Gastrocnemius medialis (tissue), 4 donors: Measurements from ENCODE around the gene CCDC107. TPM values are rescaled to one million over a fixed set of nuclear protein-coding genes. Genes with fewer than 3 reads are reported as not detected.
A peak's percentile ranks its signal among the peaks of the same experiment; 100 is the strongest.

ENCODE experiments used
- ATAC-seq, 2 donors: fragments of 150-250 bp; one replicate each; pipeline ENCODE4 v1.9.1; 2016
- DNase-seq, 2 donors: peaks; one replicate each; pipeline ENCODE4 v3.0.0-alpha.2; 2019
- H3K27ac ChIP-seq, 4 donors: fragments of 200-600 bp; sonication (generic); 1 replicate in 1 of 4; 2 replicates in 3 of 4; pipeline ENCODE4 v1.5.1; 2016 to 2018; ENCODE audit warnings: mild to moderate bottlenecking in 2 of 4, moderate library complexity in 1 of 4
- H3K27me3 ChIP-seq, 3 donors: fragments of 200-600 bp; sonication (generic) in 2 of 3; 1 replicate in 1 of 3; 2 replicates in 2 of 3; pipeline versions ENCODE4 v1.5.1 to v1.6.0; 2016 to 2019; ENCODE audit warnings: mild to moderate bottlenecking in 1 of 3, moderate library complexity in 1 of 3
- H3K36me3 ChIP-seq, 2 donors: fragments of 200-600 bp; sonication (generic) in 1 of 2; one replicate each; pipeline ENCODE4 v1.5.1; 2017 to 2018
- H3K4me1 ChIP-seq, 2 donors: fragments of 200-600 bp; sonication (generic) in 1 of 2; one replicate each; pipeline ENCODE4 v1.5.1; 2016 to 2017; ENCODE audit warnings: mild to moderate bottlenecking in 2 of 2
- H3K4me3 ChIP-seq, 4 donors: fragments of 200-600 bp; sonication (generic) in 3 of 4; 1 replicate in 1 of 4; 2 replicates in 3 of 4; pipeline ENCODE4 v1.5.1; 2016 to 2019; ENCODE audit warnings: mild to moderate bottlenecking in 2 of 4
- H3K9me3 ChIP-seq, 3 donors: fragments of 200-600 bp; sonication (generic) in 2 of 3; 1 replicate in 1 of 3; 2 replicates in 2 of 3; pipeline ENCODE4 v1.5.1; 2016 to 2019
- POLR2A ChIP-seq, 2 donors: fragments of 450-650 bp; IDR thresholded peaks; one replicate each; pipeline ENCODE4 v1.6.1; 2017; ENCODE audit warnings: antibody characterized with exemption in 2 of 2, mild to moderate bottlenecking in 2 of 2, moderate library complexity in 2 of 2
- in situ Hi-C, 4 donors: fragments of 200-750 bp; cut with MboI; loops; one replicate each; pipeline versions ENCODE4 v1.15.0 to v1.8.0; 2017; ENCODE audit warnings: low sequenced_read_pairs in 4 of 4
- intact Hi-C: fragments of 100-400 bp; cut with DNase I; formaldehyde crosslinking; loops from one replicate; pipeline ENCODE4 v1.15.1; 2023; ENCODE audit warnings: low total_unique reads
- total RNA-seq, 4 donors: library from RNA; depleted of rRNA; stranded (reverse); fragments of >200 nt; gene quantifications; one replicate each; pipeline versions ENCODE4 v1.1.0 to v1.2.3, GENCODE V29; 2016
- TF ChIP-seq, protein P1 (sequence below), 5 experiments: fragments of 450-650 bp in 3 of 5; fragments of 200-600 bp in 2 of 5; sonication (generic) in 2 of 5; IDR thresholded peaks in 4 of 5; conservative IDR thresholded peaks in 1 of 5; 1 replicate in 4 of 5; 2 replicates in 1 of 5; pipeline ENCODE4 v1.5.1; 2016 to 2019; ENCODE audit warnings: antibody characterized with exemption in 5 of 5, mild to moderate bottlenecking in 3 of 5, moderate library complexity in 3 of 5

The CCDC107 gene
- total RNA-seq, 4 donors from 2014 or later = 21.9 to 45.3 (median 31.5) TPM

DNA sequence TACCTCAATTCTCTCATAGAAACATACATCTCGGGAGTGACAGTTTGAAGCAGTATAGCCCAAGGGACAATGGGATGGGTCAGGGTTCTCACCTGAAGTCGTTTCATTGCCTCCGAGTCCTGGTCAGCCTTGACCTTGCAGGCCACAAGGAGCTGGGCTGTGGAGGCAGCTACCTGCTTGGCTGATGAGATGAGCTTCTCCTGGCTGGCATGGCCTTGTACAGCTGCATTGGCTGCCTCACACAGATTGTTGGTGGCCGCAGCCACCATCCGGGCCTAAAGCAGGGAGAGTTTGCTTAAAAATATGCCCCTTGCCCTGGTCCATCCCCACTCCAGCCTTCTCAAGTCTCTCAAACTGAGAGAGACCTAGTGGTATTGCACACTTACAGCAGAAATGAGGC, 40.1 kb downstream of the CCDC107 start:
- H3K36me3 ChIP-seq = peaks cover 6 to 65% of the 10 kb centered on the region in 2 donors
- no peak for DNase-seq
- no peaks in the 10 kb centered on the region for H3K27me3 ChIP-seq
- peak overlapping the region in 1 of 4 donors; percentile 65 for H3K27ac ChIP-seq
- no peak for TF ChIP-seq POLR2A (IDR thresholded peaks at IDR 0.05)
- TF ChIP-seq, protein P1, sequence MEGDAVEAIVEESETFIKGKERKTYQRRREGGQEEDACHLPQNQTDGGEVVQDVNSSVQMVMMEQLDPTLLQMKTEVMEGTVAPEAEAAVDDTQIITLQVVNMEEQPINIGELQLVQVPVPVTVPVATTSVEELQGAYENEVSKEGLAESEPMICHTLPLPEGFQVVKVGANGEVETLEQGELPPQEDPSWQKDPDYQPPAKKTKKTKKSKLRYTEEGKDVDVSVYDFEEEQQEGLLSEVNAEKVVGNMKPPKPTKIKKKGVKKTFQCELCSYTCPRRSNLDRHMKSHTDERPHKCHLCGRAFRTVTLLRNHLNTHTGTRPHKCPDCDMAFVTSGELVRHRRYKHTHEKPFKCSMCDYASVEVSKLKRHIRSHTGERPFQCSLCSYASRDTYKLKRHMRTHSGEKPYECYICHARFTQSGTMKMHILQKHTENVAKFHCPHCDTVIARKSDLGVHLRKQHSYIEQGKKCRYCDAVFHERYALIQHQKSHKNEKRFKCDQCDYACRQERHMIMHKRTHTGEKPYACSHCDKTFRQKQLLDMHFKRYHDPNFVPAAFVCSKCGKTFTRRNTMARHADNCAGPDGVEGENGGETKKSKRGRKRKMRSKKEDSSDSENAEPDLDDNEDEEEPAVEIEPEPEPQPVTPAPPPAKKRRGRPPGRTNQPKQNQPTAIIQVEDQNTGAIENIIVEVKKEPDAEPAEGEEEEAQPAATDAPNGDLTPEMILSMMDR (IDR thresholded peaks at IDR 0.05 in 4 of 5, conservative IDR thresholded peaks at IDR 0.05 in 1 of 5) = no peak
- peaks cover 7 to 8% of the 10 kb centered on the region in 2 donors for H3K4me1 ChIP-seq
- ATAC-seq = no peak
- in situ Hi-C loops (loop anchor here in 1 of 4 donors (10.0 kb wide), 1 partner anchor 53 kb away; no protein-coding TSS in a partner anchor), intact Hi-C loops (no loop called here)
- H3K9me3 ChIP-seq = no peaks in the 10 kb centered on the region
- H3K4me3 ChIP-seq = no peak overlapping the region

DNA sequence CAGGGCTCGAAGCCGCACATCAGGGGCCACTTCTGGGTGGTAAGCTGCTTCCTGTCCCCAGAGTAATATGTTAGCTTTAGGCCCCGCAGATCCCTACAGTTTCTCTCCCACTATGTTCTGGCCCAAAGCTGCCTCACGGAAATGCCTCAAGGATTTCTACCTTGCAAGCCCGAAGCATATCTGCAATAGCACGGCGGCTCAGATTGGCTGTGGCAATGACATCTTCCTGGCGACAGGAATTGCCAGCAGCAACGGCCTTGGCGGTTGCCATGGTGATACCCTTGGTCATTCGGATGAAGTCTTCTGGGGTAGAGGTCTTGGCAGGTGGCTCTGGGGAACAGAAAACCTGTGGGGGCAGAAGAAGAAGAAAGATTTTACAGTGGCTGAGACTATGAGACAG, 41.9 kb downstream of the CCDC107 start:
- DNase-seq (no peak), ATAC-seq (no peak)
- in situ Hi-C loops = no loop called here
- Histone ChIP-seq H3K27me3 (no peaks in the 10 kb centered on the region), H3K4me1 (peaks cover 6 to 7% of the 10 kb centered on the region in 2 donors), H3K27ac (no peak overlapping the region), H3K36me3 (peaks cover 6 to 83% of the 10 kb centered on the region in 2 donors), H3K4me3 (no peak overlapping the region), H3K9me3 (no peaks in the 10 kb centered on the region)
- TF ChIP-seq POLR2A (IDR thresholded peaks at IDR 0.05) = no peak
- TF ChIP-seq, protein P1 (IDR thresholded peaks at IDR 0.05 in 4 of 5, conservative IDR thresholded peaks at IDR 0.05 in 1 of 5) = no peak
- intact Hi-C loops = no loop called here

DNA sequence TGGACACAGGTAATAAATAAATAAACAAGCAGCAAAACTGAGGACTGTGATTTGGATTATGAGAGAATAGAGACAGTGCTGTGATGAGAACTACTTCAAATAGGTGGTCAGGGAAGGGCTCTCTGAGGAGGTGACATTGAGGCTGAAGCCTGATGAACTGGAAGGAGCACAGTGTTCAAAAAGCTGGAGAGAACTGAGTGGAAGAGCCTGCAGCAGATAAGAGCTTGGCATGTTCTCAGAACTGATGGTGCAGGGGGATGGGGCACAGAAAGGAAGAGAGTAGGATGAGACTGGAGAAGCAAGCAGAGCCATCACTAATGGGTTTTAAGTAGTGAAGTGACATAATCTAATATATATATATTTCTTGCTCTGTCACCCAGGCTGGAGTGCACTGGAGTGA, 42.9 kb downstream of the CCDC107 start:
- peaks cover 6 to 93% of the 10 kb centered on the region in 2 donors for H3K36me3 ChIP-seq
- intact Hi-C loops (no loop called here), in situ Hi-C loops (no loop called here)
- no peaks in the 10 kb centered on the region for H3K27me3 ChIP-seq
- H3K9me3 ChIP-seq = no peaks in the 10 kb centered on the region
- DNase-seq (no peak), ATAC-seq (no peak)
- H3K27ac ChIP-seq = no peak overlapping the region
- TF ChIP-seq POLR2A (IDR thresholded peaks at IDR 0.05) = no peak
- TF ChIP-seq, protein P1 (IDR thresholded peaks at IDR 0.05 in 4 of 5, conservative IDR thresholded peaks at IDR 0.05 in 1 of 5) = no peak
- peaks cover 4 to 7% of the 10 kb centered on the region in 2 donors for H3K4me1 ChIP-seq
- H3K4me3 ChIP-seq = no peak overlapping the region

DNA sequence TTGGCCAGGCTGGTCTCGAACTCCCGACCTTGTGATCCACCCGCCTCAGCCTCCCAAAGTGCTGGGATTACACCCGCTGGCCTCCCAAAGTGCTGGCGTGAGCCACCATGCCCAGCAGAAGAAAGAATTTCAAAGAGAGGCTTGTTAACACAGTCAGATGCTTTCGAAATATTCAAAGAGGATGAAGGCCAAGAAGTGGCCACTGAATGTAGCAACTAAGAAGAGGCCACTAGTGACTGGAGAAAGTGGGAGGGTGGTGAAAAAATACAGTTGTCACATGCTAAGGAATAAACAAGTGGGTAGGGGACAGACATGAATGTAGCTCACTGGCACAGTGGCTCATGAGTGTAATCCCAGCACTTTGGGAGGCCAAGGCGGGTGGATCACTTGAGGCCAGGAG, 44.6 kb downstream of the CCDC107 start:
- intact Hi-C loops = no loop called here
- H3K36me3 ChIP-seq = peaks cover 17 to 100% of the 10 kb centered on the region in 2 donors
- no peaks in the 10 kb centered on the region for H3K27me3 ChIP-seq
- DNase-seq (no peak), ATAC-seq (no peak)
- in situ Hi-C loops = no loop called here
- no peaks in the 10 kb centered on the region for H3K9me3 ChIP-seq
- no peak overlapping the region for H3K4me3 ChIP-seq
- no peaks in the 10 kb centered on the region for H3K4me1 ChIP-seq
- no peak for TF ChIP-seq POLR2A (IDR thresholded peaks at IDR 0.05)
- TF ChIP-seq, protein P1 (IDR thresholded peaks at IDR 0.05 in 4 of 5, conservative IDR thresholded peaks at IDR 0.05 in 1 of 5) = no peak
- no peak overlapping the region for H3K27ac ChIP-seq
